SK-N-SH treated with all-trans-retinoic acid at 6 μM for 48 hours (cell line): Measurements from ENCODE around the gene TMEM238.
A peak's percentile ranks its signal among the peaks of the same experiment; 100 is the strongest.

Source experiments
- ATAC-seq: fragments of 200-7000 bp; cut with Tn5 transposase; 3 replicates; pipeline ENCODE4 v1.9.1; 2020; ENCODE audit warnings: mild to moderate bottlenecking, moderate library complexity
- ARNTL ChIP-seq: fragments of 450-650 bp; formaldehyde crosslinking; IDR thresholded peaks from 2 replicates; pipeline ENCODE4 v1.5.0; 2020; ENCODE audit warnings: low read depth, mild to moderate bottlenecking, moderate library complexity, borderline replicate concordance
- BACH2 ChIP-seq: fragments of 250-450 bp; sonication (Bioruptor Pico); IDR thresholded peaks from 2 replicates; pipeline ENCODE4 v1.9.0; 2021; ENCODE audit warnings: mild to moderate bottlenecking, borderline replicate concordance
- CSDC2 ChIP-seq: fragments of 250-450 bp; sonication (Bioruptor Pico); IDR thresholded peaks from 2 replicates; pipeline ENCODE4 v1.5.0; 2020; ENCODE audit warnings: mild to moderate bottlenecking, moderate library complexity
- GLIS3 ChIP-seq: fragments of 250-450 bp; sonication (Bioruptor Pico); IDR thresholded peaks from 2 replicates; pipeline ENCODE4 v1.5.0; 2020; ENCODE audit warnings: mild to moderate bottlenecking, moderate library complexity
- OSR1 ChIP-seq: fragments of 250-450 bp; sonication (Bioruptor Pico); IDR thresholded peaks from 2 replicates; pipeline ENCODE4 v1.8.0; 2022; ENCODE audit warnings: moderate library complexity, mild to moderate bottlenecking, inconsistent platforms
- PPARA ChIP-seq: fragments of 250-450 bp; sonication (Bioruptor Pico); IDR thresholded peaks from 2 replicates; pipeline ENCODE4 v1.5.0; 2020; ENCODE audit warnings: mild to moderate bottlenecking, borderline replicate concordance
- RARB ChIP-seq: fragments of 250-450 bp; sonication (Bioruptor Pico); IDR thresholded peaks from 2 replicates; pipeline ENCODE4 v1.8.0; 2021; ENCODE audit warnings: mild to moderate bottlenecking, moderate library complexity
- SNAI2 ChIP-seq: fragments of 250-450 bp; sonication (Bioruptor Pico); IDR thresholded peaks from 2 replicates; pipeline ENCODE4 v1.5.0; 2020; ENCODE audit warnings: mild to moderate bottlenecking, moderate library complexity
- TCF4 ChIP-seq: fragments of 250-450 bp; sonication (Bioruptor Pico); IDR thresholded peaks from 2 replicates; pipeline ENCODE4 v1.8.0; 2021; ENCODE audit warnings: mild to moderate bottlenecking, moderate library complexity, borderline replicate concordance
- TOX ChIP-seq: fragments of 250-450 bp; sonication (Bioruptor Pico); IDR thresholded peaks from 2 replicates; pipeline ENCODE4 v1.8.0; 2021; ENCODE audit warnings: mild to moderate bottlenecking, moderate library complexity, borderline replicate concordance
- ZC3H10 ChIP-seq: fragments of 250-450 bp; sonication (Bioruptor Pico); IDR thresholded peaks from 2 replicates; pipeline ENCODE4 v1.5.1; 2021; ENCODE audit warnings: mild to moderate bottlenecking, moderate library complexity
- ZFP3 ChIP-seq: fragments of 250-450 bp; sonication (Bioruptor Pico); IDR thresholded peaks from 2 replicates; pipeline ENCODE4 v1.5.0; 2020; ENCODE audit warnings: mild to moderate bottlenecking, moderate library complexity
- ZNF565 ChIP-seq: fragments of 450-650 bp; formaldehyde crosslinking; conservative IDR thresholded peaks from 2 replicates; pipeline ENCODE4 v1.5.0; 2020; ENCODE audit warnings: low read depth, mild to moderate bottlenecking, moderate library complexity
- ZNF70 ChIP-seq: fragments of 450-650 bp; formaldehyde crosslinking; IDR thresholded peaks from 2 replicates; pipeline ENCODE4 v1.5.0; 2020; ENCODE audit warnings: mild to moderate bottlenecking, moderate library complexity
- ZNF8 ChIP-seq: fragments of 450-650 bp; formaldehyde crosslinking; IDR thresholded peaks from 2 replicates; pipeline ENCODE4 v1.5.0; 2020; ENCODE audit warnings: mild to moderate bottlenecking, moderate library complexity
- TF ChIP-seq, protein P1 (sequence below): fragments of 250-450 bp; sonication (Bioruptor Pico); IDR thresholded peaks from 2 replicates; pipeline ENCODE4 v1.5.1; 2020; ENCODE audit warnings: low read depth, mild to moderate bottlenecking, moderate library complexity
- TF ChIP-seq, protein P2 (sequence below): fragments of 250-450 bp; sonication (Bioruptor Pico); IDR thresholded peaks from 2 replicates; pipeline ENCODE4 v1.8.0; 2020; ENCODE audit warnings: mild to moderate bottlenecking, moderate library complexity, borderline replicate concordance
- TF ChIP-seq, protein P3 (sequence below): fragments of 250-450 bp; sonication (Bioruptor Pico); IDR thresholded peaks from 2 replicates; pipeline ENCODE4 v1.5.0; 2020; ENCODE audit warnings: mild to moderate bottlenecking, moderate library complexity

Gene TMEM238

DNA sequence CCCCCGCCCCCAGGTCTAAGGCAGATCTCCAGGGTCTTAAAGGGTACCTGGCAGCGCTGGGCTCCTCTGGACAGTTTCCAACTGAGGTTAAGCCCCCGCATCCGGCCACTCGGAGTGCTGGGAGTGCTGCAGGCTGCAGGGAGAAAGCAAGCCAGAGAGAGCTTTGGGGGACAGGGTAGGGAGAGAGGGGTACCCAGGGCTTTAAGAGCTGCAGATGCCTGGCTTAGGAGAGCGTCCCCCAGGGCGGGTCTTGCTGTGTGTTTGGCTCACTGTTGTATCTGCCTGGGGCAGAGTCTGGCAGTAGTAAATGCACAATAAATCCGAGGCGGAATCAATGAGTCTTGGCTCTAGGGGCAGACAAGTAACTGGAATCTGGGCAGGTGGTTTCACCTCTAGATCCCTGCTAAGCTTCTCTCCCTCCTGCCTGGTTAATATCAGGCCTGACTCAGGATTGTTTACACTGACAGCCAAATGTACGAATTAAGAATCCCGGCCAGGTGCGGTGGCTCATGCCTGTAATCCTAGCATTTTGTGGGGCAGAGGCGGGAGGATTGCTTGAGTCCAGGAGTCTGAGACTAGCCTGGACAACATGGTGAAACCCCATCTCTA lies 28.8 kb downstream of the TMEM238 start (continued):
- TF ChIP-seq ARNTL (CRISPR knock-in tag) (no peak), ZC3H10 (no peak)

DNA sequence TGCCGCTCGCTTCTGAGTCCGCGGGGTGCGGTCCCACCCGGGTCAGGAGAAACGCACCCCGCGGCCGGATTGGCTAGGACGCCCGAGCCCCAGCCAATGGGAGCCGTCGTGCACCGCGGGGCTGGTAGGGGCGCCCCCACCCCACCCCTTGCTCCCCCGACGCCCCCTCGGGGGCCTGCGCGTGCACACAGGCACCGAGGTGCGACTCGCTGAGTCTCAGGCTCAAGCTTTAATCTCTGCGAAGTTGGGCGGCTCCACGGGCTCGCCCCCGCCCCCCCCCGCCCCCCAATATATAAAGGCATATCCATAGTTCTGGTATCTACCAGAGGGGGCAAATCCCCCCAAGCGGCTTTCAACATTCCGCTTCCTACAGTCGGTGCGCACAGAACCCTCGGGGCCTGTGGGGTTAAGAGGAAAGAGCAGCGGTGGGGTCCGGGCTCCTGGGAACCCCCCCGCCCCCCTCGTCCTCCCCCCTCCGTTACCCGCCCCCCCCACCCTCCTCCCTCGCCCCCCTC lies 29.3 kb downstream of the TMEM238 start, which contains the start of gene COX6B2:
TSS of gene COX6B2 (minus strand) at position 22 of the 515 bp plus-strand sequence. CDS start 198 bp downstream, outside the sequence.
- ATAC-seq: no peak
- no peak for TF ChIP-seq SNAI2 (CRISPR knock-in tag)
- TF ChIP-seq ZNF8 (CRISPR knock-in tag): no peak
- TF ChIP-seq TCF4 (CRISPR knock-in tag): no peak
- no peak for TF ChIP-seq CSDC2 (CRISPR knock-in tag)
- TF ChIP-seq OSR1 (CRISPR knock-in tag): no peak
- TF ChIP-seq, protein P1, sequence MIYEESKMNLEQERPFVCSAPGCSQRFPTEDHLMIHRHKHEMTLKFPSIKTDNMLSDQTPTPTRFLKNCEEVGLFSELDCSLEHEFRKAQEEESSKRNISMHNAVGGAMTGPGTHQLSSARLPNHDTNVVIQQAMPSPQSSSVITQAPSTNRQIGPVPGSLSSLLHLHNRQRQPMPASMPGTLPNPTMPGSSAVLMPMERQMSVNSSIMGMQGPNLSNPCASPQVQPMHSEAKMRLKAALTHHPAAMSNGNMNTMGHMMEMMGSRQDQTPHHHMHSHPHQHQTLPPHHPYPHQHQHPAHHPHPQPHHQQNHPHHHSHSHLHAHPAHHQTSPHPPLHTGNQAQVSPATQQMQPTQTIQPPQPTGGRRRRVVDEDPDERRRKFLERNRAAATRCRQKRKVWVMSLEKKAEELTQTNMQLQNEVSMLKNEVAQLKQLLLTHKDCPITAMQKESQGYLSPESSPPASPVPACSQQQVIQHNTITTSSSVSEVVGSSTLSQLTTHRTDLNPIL (CRISPR knock-in tag): no peak
- TF ChIP-seq ZC3H10: no peak
- no peak for TF ChIP-seq ZNF70 (CRISPR knock-in tag)
- TF ChIP-seq BACH2 (CRISPR knock-in tag): no peak
- no peak for TF ChIP-seq GLIS3 (CRISPR knock-in tag)
- TF ChIP-seq, all 23 proteins: peak for 0

DNA sequence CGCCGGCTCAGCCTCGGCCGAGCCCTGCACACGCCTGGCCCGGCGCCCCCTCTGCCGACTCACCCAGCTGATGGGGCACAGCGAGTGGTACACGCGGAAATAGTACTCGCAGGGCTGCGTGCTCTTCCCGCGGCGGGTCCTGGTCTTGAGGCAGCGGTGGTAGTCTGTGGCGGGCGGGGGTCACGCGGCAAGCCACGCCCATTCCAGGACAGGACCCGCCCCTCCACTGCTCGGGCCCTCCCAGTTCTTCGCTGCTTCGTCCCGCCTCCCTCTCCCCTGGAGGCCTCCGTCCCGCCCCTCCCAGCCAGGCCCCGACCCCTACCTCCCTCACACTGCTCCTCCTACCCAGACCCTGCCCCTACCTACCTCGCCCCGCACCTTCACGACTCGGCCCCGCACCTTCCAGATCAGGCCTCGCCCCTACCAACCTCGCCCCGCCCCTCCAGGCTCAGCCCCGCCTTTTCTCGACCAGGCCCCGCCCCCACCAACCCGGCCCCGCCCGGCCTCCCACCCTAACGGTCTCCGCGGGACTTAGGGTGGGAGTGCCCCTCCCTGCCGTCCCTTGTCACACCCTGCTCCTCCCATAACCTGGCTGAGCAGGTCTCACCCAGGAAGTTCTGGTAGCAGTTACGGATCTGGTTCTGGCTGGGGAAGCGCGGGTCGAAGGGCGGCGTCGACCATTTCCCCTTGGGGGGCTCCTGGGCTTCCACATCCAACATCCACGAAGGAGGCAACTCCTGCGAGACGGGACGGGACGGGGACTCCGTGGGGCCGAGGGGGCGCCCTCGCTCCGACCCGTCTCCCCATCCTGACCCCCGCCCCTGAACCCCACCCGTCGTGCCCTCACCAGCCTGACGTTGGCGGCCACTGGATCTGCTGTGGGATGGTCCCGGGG lies 30.0 kb downstream of the TMEM238 start:
- ATAC-seq: peak; percentile 95
- TF ChIP-seq BACH2 (CRISPR knock-in tag) (no peak), OSR1 (CRISPR knock-in tag) (no peak), TOX (CRISPR knock-in tag) (no peak), RARB (CRISPR knock-in tag) (no peak), ZFP3 (CRISPR knock-in tag) (no peak), TCF4 (CRISPR knock-in tag) (no peak), ZNF70 (CRISPR knock-in tag) (no peak)
- TF ChIP-seq, protein P2, sequence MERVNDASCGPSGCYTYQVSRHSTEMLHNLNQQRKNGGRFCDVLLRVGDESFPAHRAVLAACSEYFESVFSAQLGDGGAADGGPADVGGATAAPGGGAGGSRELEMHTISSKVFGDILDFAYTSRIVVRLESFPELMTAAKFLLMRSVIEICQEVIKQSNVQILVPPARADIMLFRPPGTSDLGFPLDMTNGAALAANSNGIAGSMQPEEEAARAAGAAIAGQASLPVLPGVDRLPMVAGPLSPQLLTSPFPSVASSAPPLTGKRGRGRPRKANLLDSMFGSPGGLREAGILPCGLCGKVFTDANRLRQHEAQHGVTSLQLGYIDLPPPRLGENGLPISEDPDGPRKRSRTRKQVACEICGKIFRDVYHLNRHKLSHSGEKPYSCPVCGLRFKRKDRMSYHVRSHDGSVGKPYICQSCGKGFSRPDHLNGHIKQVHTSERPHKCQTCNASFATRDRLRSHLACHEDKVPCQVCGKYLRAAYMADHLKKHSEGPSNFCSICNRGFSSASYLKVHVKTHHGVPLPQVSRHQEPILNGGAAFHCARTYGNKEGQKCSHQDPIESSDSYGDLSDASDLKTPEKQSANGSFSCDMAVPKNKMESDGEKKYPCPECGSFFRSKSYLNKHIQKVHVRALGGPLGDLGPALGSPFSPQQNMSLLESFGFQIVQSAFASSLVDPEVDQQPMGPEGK (CRISPR knock-in tag): no peak

DNA sequence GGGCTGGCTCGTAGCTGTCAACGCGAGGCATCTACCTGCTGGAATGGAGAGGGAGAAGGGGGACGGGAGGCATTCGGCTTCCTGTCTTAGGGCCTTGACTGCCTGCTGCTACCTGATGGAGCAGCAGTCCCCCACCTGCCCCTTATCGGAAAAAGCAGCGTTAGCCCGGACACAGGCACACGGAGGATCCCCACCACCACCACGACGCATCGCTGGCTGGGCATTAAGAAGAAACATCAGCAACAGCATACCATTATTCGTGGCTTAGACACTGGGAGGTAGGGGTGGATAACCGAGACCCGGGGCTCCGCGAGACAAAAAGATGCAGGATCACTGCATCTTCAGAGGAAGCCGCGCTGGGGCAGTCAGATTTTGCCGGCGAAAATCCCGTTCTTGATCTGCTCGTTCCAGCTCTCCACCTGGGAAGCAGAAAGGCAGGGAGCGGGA lies 30.7 kb downstream of the TMEM238 start:
- peak; percentile 19 for ATAC-seq
- no peak for TF ChIP-seq GLIS3 (CRISPR knock-in tag)
- TF ChIP-seq OSR1 (CRISPR knock-in tag): no peak
- TF ChIP-seq CSDC2 (CRISPR knock-in tag): no peak

DNA sequence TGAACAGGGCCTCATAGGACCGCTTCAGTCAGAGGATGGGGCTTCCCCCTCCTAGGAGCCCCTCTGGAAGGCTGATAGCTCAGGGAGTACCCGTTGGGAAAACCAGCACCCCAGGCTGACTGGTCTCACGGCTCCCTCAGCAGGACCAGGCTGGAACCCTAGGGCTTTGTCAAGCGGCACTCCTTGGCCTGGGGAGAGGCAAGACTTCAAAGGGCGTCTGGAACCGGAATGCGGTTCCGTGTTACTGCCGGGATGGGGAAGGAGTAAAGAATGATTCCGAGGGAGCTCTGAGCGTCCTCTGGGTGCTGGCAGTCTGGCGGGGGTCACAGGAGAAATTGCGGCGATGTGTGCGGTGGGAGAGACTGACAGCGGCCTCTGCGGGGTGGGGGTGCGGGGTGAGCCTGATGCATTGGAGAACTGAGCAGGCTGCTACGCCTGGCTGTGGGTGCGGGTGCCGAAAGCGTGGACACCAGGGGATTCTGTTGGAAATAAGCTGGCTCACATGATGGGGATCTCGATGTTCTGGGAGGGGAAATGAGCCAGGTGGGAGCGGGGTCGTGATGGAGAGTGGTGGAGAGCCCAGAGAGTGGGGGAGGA lies 31.4 kb downstream of the TMEM238 start:
- no peak for TF ChIP-seq BACH2 (CRISPR knock-in tag)
- TF ChIP-seq, protein P2 (CRISPR knock-in tag): no peak
- TF ChIP-seq, all 23 proteins: peak for 0
- no peak for ATAC-seq

DNA sequence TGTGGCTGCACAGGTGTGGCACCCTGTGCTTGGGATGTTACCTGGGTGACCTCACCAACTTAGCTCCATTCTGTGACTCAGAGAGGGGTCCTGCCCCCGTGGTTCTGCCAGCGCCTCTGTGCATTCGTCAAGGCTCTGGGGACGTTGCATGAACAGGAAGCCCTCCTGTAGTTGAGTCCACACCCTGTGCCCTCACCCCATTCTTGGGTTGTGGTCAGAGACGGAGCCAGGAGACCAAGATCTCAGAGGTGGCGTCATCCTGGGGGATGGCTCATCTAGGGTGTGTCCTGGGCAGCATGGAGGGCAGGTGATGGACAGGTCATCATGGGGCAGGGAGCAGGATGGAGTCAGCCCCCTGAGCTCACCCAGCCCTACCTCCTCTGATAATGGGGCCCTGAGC lies 32.1 kb downstream of the TMEM238 start:
- no peak for ATAC-seq
- TF ChIP-seq GLIS3 (CRISPR knock-in tag) (no peak), PPARA (no peak), BACH2 (CRISPR knock-in tag) (no peak), ZFP3 (CRISPR knock-in tag) (no peak), RARB (CRISPR knock-in tag) (no peak), ZNF565 (CRISPR knock-in tag) (no peak), TOX (CRISPR knock-in tag) (no peak), ZNF8 (CRISPR knock-in tag) (no peak)
- TF ChIP-seq, protein P3, sequence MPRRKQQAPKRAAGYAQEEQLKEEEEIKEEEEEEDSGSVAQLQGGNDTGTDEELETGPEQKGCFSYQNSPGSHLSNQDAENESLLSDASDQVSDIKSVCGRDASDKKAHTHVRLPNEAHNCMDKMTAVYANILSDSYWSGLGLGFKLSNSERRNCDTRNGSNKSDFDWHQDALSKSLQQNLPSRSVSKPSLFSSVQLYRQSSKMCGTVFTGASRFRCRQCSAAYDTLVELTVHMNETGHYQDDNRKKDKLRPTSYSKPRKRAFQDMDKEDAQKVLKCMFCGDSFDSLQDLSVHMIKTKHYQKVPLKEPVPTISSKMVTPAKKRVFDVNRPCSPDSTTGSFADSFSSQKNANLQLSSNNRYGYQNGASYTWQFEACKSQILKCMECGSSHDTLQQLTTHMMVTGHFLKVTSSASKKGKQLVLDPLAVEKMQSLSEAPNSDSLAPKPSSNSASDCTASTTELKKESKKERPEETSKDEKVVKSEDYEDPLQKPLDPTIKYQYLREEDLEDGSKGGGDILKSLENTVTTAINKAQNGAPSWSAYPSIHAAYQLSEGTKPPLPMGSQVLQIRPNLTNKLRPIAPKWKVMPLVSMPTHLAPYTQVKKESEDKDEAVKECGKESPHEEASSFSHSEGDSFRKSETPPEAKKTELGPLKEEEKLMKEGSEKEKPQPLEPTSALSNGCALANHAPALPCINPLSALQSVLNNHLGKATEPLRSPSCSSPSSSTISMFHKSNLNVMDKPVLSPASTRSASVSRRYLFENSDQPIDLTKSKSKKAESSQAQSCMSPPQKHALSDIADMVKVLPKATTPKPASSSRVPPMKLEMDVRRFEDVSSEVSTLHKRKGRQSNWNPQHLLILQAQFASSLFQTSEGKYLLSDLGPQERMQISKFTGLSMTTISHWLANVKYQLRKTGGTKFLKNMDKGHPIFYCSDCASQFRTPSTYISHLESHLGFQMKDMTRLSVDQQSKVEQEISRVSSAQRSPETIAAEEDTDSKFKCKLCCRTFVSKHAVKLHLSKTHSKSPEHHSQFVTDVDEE (CRISPR knock-in tag): no peak
- TF ChIP-seq, protein P2 (CRISPR knock-in tag): no peak
